ENCODE results near the gene NHEJ1. TPM values are rescaled to one million over a fixed set of nuclear protein-coding genes. Genes with fewer than 3 reads are reported as not detected.

Gene NHEJ1
- total RNA-seq, 1 donor: 13.7 TPM

DNA sequence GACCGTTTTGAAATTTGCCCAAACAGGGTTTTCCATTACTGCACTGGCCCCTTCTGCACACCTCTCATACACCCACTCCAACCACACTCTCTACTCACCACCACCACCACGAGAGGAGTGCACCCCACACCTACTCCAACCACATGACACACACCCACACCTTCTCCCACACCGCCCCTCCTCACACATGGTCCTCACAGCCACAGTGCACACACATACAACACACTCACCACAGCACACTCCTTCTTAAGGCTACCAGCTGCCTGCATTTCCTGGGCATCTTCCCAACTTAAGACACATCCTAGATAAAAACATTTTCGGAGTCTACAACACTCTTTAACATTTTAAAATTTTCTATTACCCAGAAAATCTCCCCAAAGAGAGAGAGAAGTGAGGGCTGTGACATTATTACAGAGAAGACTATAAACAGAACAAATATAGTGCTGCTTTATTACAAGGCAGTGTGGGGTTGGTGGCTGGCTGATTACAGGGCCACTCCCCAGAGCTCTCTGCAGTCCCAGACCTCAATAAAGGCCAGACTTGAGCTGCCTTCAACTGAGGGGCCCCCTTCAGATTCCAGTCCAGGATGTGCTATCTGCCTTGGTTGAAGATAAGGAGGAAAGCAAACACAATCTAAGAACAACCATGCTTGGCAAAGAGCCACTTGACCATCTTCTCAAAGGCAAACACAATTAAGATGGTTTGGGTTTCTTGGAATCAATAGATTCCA, 36.1 kb downstream of the NHEJ1 start:
- Histone ChIP-seq H3K27me3 (ENCODE audit: insufficient read depth, low read length) (no peaks in the 10 kb centered on the region), H3K4me1 (ENCODE audit: insufficient read depth, low read length) (peaks cover 12% of the 10 kb centered on the region), H3K4me3 (ENCODE audit: low read length) (no peak overlapping the region), H3K9me3 (ENCODE audit: low read depth, low read length) (no peaks in the 10 kb centered on the region)

DNA sequence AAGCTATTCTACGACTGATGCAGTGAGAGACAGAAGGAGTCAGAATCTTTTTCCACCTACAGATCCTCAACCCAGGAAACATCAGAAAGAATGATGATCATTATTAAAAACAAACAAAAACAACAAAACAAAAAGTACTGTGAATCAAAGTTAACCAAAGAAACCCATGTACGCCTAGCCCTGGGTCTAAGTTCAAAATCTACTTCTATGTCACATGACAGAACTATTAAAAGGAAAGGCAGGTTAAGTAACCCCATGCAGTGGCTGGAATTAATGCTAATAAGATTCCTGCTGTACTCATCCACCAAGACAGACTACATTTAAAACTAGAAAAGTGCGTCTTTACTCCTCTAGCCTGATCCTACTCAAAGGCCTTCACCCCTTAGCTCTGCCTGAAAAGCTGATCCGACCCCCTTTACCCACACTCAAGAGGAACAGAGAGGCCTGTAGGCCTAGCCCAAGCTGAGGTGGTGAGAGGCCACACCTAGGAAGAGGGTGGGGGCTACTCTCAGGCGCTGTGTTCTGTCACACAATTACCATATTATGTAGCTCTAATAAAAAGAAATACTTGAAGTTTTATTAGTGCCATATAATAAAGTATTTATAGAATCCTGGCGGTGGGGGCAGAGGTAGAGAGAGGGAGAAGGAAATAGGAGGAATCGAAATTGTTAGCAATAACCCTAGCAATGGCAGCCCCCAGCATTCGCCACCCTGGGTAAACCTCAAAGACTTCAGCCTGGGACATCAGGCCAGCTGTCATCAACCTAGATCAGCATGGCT, 37.1 kb downstream of the NHEJ1 start:
- H3K27me3 ChIP-seq (ENCODE audit: insufficient read depth, low read length): no peaks in the 10 kb centered on the region
- peaks cover 12% of the 10 kb centered on the region for H3K4me1 ChIP-seq (ENCODE audit: insufficient read depth, low read length)
- H3K4me3 ChIP-seq (ENCODE audit: low read length): no peak overlapping the region
- H3K9me3 ChIP-seq (ENCODE audit: low read depth, low read length): no peaks in the 10 kb centered on the region

DNA sequence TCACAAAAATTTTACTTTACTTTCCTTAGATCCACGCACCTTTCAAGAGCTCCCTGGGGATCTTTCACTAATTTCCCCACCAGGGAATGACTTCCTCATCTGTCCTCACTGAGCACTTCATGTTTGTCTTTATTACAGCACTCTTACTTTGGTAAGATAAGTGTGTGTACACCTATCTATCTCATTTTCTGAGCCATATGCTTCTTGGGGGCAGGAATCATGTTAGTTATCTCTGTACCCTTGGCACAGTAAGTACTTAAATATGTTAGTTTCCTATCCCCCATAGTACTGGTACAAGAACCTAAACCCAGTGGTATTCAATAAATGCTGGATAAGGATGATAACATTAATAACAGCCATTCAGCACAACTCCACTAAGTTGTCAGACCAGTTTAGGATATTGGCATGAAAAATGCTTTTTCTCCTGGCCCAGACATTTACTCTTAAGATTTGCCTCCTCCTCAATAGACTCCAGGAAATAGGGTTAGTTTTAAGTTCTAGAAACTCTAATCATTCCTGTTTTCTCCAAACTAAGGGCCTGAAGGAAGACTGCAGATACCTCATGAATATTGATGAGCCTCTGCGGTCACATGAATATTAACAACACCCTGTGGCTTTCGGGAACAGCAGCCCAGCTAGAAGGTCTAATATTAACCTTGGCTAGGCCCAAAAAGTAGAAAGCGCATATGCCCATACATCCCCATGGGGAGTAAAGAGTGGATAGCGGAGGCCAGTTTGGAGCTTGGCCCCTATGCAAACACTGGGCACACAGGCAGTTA, 38.2 kb downstream of the NHEJ1 start:
- no peak overlapping the region for H3K4me3 ChIP-seq (ENCODE audit: low read length)
- no peaks in the 10 kb centered on the region for H3K9me3 ChIP-seq (ENCODE audit: low read depth, low read length)
- H3K27me3 ChIP-seq (ENCODE audit: insufficient read depth, low read length): no peaks in the 10 kb centered on the region
- peaks cover 12% of the 10 kb centered on the region for H3K4me1 ChIP-seq (ENCODE audit: insufficient read depth, low read length)

DNA sequence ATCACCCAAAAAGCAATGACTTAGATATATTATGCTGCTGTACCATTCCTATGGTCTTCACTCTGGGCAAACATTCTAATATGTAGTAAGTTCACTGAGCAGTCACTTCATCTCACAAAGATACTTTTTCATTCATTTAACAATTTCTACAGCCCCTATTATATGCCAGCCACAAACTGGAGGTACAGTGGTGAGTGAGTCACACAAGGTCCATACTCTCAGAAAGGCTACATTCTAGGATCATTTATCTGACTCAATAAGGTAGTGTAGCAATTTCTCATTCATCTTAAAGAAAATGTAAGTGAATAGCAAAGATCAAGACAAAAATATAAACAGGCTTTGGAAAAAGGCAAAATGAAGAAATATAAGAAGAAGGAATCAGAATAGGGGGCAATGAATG, 40.5 kb downstream of the NHEJ1 start:
- peaks cover 7% of the 10 kb centered on the region for H3K4me1 ChIP-seq (ENCODE audit: insufficient read depth, low read length)
- H3K4me3 ChIP-seq (ENCODE audit: low read length): no peak overlapping the region
- no peaks in the 10 kb centered on the region for H3K9me3 ChIP-seq (ENCODE audit: low read depth, low read length)
- H3K27me3 ChIP-seq (ENCODE audit: insufficient read depth, low read length): no peaks in the 10 kb centered on the region

DNA sequence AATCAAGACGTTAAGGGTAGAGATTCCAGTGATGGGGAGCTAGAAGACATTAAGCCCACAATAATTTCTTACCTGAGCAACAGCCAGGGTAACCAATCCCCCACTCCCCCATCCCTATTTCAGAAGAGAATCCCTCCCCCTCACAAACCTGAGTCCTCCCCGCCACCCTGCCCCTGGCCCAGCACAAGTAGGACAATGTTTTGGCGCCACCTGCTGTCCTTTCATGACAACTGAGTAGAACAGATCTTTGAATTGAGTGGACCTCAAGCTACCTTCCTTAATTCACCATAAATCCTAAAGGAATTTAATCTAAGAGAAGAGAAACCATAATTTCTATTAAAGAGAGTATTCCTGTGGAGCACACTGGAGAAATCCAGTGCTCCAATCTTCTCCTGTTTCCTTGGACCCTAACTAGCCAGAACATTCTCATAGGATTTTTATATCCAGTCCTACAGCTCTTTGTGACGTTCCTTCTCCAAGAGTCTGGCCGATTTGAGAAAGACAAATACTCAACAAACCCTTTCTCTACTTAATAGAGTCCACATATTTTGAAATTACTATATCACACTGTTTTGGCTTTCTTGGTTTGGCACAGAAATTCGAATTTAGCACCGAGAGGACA, 41.1 kb downstream of the NHEJ1 start:
- Histone ChIP-seq H3K27me3 (ENCODE audit: insufficient read depth, low read length) (no peaks in the 10 kb centered on the region), H3K4me3 (ENCODE audit: low read length) (no peak overlapping the region), H3K4me1 (ENCODE audit: insufficient read depth, low read length) (peaks cover 7% of the 10 kb centered on the region), H3K9me3 (ENCODE audit: low read depth, low read length) (no peaks in the 10 kb centered on the region)

DNA sequence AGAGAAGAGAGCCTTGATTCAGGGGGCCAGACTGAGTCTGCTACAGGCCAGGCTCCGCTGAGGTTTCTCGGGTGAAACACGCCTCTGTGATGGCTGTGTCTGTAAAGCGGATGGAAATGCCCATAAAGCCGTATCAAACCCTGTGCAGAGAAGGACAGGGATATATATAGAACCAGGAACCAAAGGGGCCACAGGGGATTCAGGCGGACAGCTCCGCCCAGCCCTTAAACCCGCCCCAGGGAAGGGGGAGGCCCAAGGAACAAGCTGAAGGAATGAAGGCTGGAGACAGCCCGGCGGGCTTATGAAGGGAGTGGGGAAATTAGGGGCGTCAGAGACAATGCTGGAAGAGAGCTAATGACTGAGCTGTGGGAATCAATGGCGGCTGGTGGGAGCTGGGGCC, 42.1 kb downstream of the NHEJ1 start:
- Histone ChIP-seq H3K4me3 (ENCODE audit: low read length) (no peak overlapping the region), H3K9me3 (ENCODE audit: low read depth, low read length) (no peaks in the 10 kb centered on the region), H3K4me1 (ENCODE audit: insufficient read depth, low read length) (no peaks in the 10 kb centered on the region), H3K27me3 (ENCODE audit: insufficient read depth, low read length) (no peaks in the 10 kb centered on the region)

DNA sequence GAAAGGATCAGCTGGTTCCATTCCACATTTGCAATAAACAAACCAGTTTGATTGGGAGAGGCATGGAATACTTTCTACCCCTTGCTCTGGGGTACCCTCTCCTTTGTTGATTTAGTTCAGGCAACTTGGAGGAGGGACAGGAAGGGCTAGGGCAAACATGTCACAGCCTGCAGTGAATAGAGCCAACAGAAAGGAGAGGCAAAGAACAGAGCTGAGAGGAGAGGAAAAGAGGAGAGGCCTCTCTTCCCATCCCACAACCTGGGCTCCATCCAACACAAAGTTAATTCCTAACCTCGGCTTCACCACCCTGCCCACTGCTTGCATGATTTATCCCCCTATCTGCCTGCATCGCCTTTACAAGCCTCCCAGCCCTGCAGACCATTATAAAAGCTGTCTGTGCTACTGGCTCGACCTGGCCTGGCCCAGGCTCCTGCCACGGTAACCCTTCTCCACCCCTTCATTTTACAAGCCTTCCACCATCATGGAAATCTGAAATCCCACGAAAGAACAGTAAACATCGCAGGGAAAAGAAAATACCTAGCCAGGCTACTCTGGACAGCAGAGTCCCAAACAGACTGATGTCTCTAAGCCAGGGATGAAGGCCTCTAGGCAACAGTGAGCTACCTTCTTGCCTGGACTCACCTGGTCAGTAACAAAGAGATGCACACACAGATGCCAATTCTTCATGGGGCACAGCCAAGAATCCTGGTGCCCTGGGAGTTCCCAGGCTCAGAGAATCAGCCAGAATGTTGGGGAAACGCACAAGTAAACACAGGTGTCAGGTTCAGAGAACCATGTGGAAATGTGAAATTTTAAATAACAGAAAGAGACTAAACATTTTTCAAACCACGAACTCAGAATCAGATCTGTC, 43.6 kb downstream of the NHEJ1 start:
- Histone ChIP-seq H3K9me3 (ENCODE audit: low read depth, low read length) (no peaks in the 10 kb centered on the region), H3K4me1 (ENCODE audit: insufficient read depth, low read length) (no peaks in the 10 kb centered on the region), H3K27me3 (ENCODE audit: insufficient read depth, low read length) (no peaks in the 10 kb centered on the region), H3K4me3 (ENCODE audit: low read length) (no peak overlapping the region)

DNA sequence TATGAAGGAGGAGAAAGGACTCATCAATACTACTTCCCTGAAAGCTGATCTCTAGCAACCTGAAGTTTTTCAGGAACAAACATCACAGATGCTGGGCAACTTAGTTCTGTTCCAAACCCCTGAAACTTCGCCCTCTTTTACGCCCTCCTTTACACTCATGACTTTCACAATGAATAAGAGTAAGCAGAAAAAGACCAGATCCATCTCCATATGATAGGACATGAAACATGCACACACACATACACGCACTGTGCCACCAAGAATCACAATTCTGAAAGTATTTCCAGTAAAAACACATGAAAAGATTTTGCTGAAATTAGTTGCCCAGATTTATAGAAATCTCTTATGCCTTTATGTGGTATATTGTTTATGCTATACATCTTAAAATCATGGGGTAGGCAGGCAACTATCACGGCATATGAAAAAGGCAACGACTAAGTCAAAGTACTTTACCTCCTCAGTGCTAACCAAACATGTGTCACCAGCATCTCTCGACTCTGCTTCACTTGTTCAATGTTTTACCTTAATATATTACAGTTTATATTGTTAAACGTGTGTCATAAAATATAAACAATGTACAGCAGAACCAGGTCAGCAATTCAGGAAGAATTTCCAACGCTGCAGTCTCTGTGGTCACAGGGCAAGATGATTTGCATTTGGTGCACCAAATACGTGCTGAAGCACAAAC, 47.8 kb downstream of the NHEJ1 start:
- Histone ChIP-seq H3K4me3 (ENCODE audit: low read length) (no peak overlapping the region), H3K4me1 (ENCODE audit: insufficient read depth, low read length) (peaks cover 23% of the 10 kb centered on the region), H3K9me3 (ENCODE audit: low read depth, low read length) (no peaks in the 10 kb centered on the region), H3K27me3 (ENCODE audit: insufficient read depth, low read length) (no peaks in the 10 kb centered on the region)

DNA sequence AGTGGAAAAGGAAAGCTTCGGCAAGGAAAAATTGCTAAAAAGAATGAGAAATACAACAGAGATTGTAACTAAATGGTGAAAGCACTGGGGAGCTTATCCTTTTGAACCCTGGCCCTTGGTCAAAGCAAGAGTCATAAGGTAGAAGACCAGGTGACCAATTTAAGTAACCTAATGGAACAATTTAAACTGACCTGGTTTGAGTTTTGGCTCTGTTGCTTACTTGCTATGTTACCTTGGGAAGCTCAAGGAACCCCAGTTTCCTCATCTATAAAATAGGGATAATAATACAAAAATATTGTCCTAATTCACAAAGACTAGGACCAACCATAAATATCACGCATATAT, 48.6 kb downstream of the NHEJ1 start:
- H3K9me3 ChIP-seq (ENCODE audit: low read depth, low read length): no peaks in the 10 kb centered on the region
- peaks cover 31% of the 10 kb centered on the region for H3K4me1 ChIP-seq (ENCODE audit: insufficient read depth, low read length)
- no peak overlapping the region for H3K4me3 ChIP-seq (ENCODE audit: low read length)
- H3K27me3 ChIP-seq (ENCODE audit: insufficient read depth, low read length): no peaks in the 10 kb centered on the region

DNA sequence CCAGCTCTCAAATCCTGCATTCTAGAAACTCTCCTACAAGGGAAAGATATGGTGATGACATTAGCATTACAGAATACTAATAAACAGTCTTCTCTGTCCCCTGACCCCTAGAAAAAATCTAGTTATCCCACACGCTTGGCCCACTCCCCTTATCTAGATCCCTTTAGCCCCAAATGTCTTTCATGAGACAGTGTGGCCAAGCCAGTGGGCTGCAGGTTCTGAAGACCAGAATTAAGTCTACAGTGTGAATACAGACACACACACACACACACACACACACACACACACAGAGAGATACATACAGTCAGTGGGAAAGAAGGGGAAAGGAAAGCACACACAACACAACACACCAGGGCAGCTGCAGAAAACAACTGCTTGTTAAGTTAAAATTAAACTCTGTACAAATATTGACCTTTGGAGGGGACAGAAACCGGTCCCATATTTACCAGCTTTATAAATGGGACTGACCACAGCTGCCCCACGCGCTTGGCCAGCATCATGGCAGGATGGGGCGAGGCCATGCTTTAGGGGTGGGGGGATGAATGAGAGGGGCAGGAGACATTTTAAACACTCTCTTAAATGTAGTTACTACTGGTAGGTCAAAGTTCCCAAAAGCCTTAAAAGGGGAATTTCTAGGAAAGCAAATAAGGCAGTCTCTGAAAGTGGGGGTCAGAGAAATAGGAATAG, 49.1 kb downstream of the NHEJ1 start:
- Histone ChIP-seq H3K9me3 (ENCODE audit: low read depth, low read length) (no peaks in the 10 kb centered on the region), H3K27me3 (ENCODE audit: insufficient read depth, low read length) (no peaks in the 10 kb centered on the region), H3K4me1 (ENCODE audit: insufficient read depth, low read length) (peaks cover 36% of the 10 kb centered on the region), H3K4me3 (ENCODE audit: low read length) (no peak overlapping the region)

DNA sequence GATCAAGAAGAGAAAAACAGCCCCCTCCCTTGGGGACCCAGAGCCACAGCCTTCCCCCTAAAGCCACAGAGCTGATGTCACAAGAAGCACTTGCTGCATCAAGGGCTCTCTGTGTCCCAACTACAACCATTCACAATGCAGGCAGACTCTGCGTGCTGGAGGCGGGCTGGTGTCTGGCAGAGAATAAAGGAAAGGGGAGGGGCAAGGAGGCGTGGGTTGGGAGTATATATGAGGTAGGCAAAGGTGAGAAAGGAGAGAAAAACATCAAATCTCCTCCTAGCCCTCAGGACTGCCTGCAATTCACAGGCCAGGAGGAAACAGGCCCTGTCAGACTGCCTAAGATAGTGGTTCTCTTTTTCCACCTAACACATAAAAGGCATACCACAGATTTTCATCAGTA, 51.1 kb downstream of the NHEJ1 start:
- Histone ChIP-seq H3K4me1 (ENCODE audit: insufficient read depth, low read length) (peaks cover 36% of the 10 kb centered on the region), H3K27me3 (ENCODE audit: insufficient read depth, low read length) (no peaks in the 10 kb centered on the region), H3K4me3 (ENCODE audit: low read length) (no peak overlapping the region), H3K9me3 (ENCODE audit: low read depth, low read length) (no peaks in the 10 kb centered on the region)

DNA sequence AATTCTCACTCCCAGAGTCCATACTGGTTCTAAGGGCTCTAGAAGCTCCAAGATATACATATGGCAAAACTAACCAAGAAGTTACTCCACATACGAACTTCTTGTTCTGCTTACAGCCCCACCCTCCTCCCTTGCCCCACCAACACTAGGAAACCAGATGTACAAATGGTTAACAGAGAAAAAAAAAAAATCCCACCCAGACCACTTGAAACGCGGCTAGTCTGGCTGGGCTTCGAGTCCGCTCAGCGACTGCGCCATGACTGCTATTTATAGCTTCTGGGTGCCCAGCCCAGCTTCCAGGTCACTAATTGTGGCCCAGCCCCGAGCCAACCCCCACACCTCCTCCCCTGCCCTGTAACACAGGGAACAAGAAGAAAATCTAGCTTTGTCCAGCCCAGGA, 52.9 kb downstream of the NHEJ1 start:
- Histone ChIP-seq H3K4me1 (ENCODE audit: insufficient read depth, low read length) (peaks cover 36% of the 10 kb centered on the region), H3K9me3 (ENCODE audit: low read depth, low read length) (no peaks in the 10 kb centered on the region)

DNA sequence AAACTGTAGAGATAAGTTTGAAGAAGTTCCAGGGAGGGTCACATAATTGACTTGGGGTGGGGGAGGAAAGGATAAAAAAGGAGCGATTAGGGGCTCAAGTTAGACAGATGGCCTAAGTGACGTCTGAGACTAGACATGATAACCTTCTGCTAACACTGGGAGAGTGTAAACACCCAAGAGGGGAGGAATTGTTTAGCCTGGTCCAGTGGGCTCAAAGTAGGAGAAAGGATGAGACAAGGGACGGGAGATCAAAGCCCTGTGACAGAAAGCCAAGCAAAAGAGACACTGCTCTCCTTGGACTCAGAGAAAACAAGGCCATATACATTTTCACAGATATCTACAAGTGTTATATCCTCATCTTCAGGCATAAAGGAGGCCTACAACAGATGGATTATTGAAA, 54.4 kb downstream of the NHEJ1 start:
- H3K9me3 ChIP-seq (ENCODE audit: low read depth, low read length): no peaks in the 10 kb centered on the region
- peaks cover 36% of the 10 kb centered on the region for H3K4me1 ChIP-seq (ENCODE audit: insufficient read depth, low read length)
- no peak overlapping the region for H3K4me3 ChIP-seq (ENCODE audit: low read length)
- H3K27me3 ChIP-seq (ENCODE audit: insufficient read depth, low read length): no peaks in the 10 kb centered on the region

More for the DNA sequence above, 52.9 kb downstream of the NHEJ1 start:
- no peak overlapping the region for H3K4me3 ChIP-seq (ENCODE audit: low read length)
- no peaks in the 10 kb centered on the region for H3K27me3 ChIP-seq (ENCODE audit: insufficient read depth, low read length)

Data from mononuclear cell (primary cell).